Measurements from ENCODE around the gene XG.

DNA sequence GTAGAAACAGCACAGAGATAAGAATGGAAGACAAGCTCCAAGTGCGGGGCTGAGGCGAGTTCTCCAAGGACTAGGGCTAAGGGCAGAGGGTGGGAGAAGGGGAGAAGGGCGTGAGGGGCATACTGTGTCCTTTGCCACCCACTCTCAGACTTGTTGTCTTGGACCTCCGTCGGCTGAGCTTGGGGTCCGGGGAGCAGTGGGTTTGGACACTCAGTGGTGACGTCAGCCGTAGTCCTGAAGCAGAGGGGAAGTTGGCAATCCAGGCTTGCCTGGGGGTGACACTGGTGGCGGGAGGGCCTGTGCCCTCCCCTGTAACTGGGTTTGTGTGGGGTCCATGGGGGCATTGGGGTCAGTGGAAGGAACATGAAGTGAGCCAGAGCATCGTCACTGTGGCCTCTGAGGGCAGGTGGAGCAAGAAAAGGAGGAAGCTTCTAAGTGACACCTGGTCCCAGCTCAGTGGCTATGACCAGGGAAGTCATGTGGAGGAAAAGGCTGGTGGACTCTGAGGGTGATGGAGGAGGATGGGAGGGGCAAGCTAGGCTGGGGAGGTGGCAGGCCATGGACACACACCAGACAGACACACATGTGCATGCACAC is 43.1 kb upstream of the XG start:
- TF ChIP-seq KAT7 (CRISPR knock-in tag; IDR thresholded peaks at IDR 0.05; ENCODE audit: borderline replicate concordance) (no peak), TEAD1 (CRISPR knock-in tag; IDR thresholded peaks at IDR 0.05) (no peak), ZNF138 (CRISPR knock-in tag; conservative IDR thresholded peaks at IDR 0.05) (no peak), CREB1 (CRISPR knock-in tag; IDR thresholded peaks at IDR 0.05) (no peak), CREM (CRISPR knock-in tag; IDR thresholded peaks at IDR 0.05) (no peak), MYBL2 (CRISPR knock-in tag; IDR thresholded peaks at IDR 0.05) (no peak)
- TF ChIP-seq, protein P1, sequence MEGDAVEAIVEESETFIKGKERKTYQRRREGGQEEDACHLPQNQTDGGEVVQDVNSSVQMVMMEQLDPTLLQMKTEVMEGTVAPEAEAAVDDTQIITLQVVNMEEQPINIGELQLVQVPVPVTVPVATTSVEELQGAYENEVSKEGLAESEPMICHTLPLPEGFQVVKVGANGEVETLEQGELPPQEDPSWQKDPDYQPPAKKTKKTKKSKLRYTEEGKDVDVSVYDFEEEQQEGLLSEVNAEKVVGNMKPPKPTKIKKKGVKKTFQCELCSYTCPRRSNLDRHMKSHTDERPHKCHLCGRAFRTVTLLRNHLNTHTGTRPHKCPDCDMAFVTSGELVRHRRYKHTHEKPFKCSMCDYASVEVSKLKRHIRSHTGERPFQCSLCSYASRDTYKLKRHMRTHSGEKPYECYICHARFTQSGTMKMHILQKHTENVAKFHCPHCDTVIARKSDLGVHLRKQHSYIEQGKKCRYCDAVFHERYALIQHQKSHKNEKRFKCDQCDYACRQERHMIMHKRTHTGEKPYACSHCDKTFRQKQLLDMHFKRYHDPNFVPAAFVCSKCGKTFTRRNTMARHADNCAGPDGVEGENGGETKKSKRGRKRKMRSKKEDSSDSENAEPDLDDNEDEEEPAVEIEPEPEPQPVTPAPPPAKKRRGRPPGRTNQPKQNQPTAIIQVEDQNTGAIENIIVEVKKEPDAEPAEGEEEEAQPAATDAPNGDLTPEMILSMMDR (IDR thresholded peaks at IDR 0.05), result no peak
- TF ChIP-seq, protein P2, sequence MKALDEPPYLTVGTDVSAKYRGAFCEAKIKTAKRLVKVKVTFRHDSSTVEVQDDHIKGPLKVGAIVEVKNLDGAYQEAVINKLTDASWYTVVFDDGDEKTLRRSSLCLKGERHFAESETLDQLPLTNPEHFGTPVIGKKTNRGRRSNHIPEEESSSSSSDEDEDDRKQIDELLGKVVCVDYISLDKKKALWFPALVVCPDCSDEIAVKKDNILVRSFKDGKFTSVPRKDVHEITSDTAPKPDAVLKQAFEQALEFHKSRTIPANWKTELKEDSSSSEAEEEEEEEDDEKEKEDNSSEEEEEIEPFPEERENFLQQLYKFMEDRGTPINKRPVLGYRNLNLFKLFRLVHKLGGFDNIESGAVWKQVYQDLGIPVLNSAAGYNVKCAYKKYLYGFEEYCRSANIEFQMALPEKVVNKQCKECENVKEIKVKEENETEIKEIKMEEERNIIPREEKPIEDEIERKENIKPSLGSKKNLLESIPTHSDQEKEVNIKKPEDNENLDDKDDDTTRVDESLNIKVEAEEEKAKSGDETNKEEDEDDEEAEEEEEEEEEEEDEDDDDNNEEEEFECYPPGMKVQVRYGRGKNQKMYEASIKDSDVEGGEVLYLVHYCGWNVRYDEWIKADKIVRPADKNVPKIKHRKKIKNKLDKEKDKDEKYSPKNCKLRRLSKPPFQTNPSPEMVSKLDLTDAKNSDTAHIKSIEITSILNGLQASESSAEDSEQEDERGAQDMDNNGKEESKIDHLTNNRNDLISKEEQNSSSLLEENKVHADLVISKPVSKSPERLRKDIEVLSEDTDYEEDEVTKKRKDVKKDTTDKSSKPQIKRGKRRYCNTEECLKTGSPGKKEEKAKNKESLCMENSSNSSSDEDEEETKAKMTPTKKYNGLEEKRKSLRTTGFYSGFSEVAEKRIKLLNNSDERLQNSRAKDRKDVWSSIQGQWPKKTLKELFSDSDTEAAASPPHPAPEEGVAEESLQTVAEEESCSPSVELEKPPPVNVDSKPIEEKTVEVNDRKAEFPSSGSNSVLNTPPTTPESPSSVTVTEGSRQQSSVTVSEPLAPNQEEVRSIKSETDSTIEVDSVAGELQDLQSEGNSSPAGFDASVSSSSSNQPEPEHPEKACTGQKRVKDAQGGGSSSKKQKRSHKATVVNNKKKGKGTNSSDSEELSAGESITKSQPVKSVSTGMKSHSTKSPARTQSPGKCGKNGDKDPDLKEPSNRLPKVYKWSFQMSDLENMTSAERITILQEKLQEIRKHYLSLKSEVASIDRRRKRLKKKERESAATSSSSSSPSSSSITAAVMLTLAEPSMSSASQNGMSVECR (CRISPR knock-in tag; IDR thresholded peaks at IDR 0.05; ENCODE audit: borderline replicate concordance), result no peak
- TF ChIP-seq, protein P3, sequence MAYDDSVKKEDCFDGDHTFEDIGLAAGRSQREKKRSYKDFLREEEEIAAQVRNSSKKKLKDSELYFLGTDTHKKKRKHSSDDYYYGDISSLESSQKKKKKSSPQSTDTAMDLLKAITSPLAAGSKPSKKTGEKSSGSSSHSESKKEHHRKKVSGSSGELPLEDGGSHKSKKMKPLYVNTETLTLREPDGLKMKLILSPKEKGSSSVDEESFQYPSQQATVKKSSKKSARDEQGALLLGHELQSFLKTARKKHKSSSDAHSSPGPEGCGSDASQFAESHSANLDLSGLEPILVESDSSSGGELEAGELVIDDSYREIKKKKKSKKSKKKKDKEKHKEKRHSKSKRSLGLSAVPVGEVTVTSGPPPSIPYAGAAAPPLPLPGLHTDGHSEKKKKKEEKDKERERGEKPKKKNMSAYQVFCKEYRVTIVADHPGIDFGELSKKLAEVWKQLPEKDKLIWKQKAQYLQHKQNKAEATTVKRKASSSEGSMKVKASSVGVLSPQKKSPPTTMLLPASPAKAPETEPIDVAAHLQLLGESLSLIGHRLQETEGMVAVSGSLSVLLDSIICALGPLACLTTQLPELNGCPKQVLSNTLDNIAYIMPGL (CRISPR knock-in tag; IDR thresholded peaks at IDR 0.05), result no peak
- TF ChIP-seq, protein P4, sequence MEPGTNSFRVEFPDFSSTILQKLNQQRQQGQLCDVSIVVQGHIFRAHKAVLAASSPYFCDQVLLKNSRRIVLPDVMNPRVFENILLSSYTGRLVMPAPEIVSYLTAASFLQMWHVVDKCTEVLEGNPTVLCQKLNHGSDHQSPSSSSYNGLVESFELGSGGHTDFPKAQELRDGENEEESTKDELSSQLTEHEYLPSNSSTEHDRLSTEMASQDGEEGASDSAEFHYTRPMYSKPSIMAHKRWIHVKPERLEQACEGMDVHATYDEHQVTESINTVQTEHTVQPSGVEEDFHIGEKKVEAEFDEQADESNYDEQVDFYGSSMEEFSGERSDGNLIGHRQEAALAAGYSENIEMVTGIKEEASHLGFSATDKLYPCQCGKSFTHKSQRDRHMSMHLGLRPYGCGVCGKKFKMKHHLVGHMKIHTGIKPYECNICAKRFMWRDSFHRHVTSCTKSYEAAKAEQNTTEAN (CRISPR knock-in tag; IDR thresholded peaks at IDR 0.05), result no peak
- TF ChIP-seq, protein P5, sequence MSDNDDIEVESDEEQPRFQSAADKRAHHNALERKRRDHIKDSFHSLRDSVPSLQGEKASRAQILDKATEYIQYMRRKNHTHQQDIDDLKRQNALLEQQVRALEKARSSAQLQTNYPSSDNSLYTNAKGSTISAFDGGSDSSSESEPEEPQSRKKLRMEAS (CRISPR knock-in tag; IDR thresholded peaks at IDR 0.05), result no peak
- TF ChIP-seq, protein P6, sequence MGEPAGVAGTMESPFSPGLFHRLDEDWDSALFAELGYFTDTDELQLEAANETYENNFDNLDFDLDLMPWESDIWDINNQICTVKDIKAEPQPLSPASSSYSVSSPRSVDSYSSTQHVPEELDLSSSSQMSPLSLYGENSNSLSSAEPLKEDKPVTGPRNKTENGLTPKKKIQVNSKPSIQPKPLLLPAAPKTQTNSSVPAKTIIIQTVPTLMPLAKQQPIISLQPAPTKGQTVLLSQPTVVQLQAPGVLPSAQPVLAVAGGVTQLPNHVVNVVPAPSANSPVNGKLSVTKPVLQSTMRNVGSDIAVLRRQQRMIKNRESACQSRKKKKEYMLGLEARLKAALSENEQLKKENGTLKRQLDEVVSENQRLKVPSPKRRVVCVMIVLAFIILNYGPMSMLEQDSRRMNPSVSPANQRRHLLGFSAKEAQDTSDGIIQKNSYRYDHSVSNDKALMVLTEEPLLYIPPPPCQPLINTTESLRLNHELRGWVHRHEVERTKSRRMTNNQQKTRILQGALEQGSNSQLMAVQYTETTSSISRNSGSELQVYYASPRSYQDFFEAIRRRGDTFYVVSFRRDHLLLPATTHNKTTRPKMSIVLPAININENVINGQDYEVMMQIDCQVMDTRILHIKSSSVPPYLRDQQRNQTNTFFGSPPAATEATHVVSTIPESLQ (CRISPR knock-in tag; IDR thresholded peaks at IDR 0.05), result no peak
- TF ChIP-seq, protein P7, sequence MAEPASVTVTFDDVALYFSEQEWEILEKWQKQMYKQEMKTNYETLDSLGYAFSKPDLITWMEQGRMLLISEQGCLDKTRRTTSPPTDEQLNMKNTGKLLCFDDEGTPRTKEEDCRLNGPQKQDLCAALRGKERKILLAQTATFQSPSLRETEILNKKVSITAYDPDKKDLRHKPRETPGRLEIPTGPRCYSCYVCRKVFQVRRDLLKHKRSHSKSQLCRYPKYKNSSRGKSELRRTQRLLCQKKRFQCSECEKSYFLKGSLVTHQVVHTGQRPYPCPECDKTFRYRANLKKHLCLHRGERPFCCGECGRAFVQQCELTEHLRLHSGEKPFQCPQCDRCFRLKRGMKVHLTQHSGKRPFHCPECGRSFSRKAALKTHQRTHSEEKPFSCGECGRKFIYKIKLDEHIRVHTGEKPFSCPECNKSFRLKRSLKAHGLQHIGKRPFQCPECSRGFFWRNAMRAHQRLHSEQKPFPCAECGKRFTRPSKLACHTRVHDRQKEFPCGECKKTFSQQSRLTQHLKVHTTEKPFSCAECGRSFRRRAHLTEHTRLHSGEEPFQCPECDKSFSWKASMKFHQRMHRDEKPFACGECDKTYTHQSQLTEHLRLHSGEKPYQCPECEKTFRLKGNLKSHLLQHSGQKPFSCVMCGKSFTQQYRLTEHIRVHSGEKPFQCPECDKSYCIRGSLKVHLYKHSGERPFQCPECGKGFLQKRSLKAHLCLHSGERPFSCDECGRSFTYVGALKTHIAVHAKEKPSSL (CRISPR knock-in tag; conservative IDR thresholded peaks at IDR 0.05), result no peak
